ENCODE data around the gene TRIM8.

TRIM8 gene

GRCh38 chr10:102704915-102705314 lies 60.6 kb downstream of the TRIM8 start:
- DNase-seq: no peak

- no peak for DNase-seq
Measured at GRCh38 chr10:102705531-102705930, 61.3 kb downstream of the TRIM8 start.

All from inflammatory macrophage (primary cell).